Activated naive CD8-positive, alpha-beta T cell (primary cell): Measurements from ENCODE around the gene CPN1.
"Not testable (repeated sequence)": the region's sequence is repeated elsewhere in the genome, so short reads cannot be mapped to it uniquely, and the experiment has no call there.

Experiments used
- H3K27ac Mint-ChIP-seq: one replicate; pipeline ENCODE4 v1.8.0; 2021; ENCODE audit warnings: mixed read lengths
- H3K27me3 Mint-ChIP-seq: one replicate; pipeline ENCODE4 v1.8.0; 2021; ENCODE audit warnings: mixed read lengths
- H3K36me3 Mint-ChIP-seq: one replicate; pipeline ENCODE4 v1.8.0; 2021; ENCODE audit warnings: mixed read lengths
- H3K4me1 Mint-ChIP-seq: one replicate; pipeline ENCODE4 v1.8.0; 2021; ENCODE audit warnings: low read depth, mixed read lengths
- H3K4me3 Mint-ChIP-seq: one replicate; pipeline ENCODE4 v1.8.0; 2021; ENCODE audit warnings: mild to moderate bottlenecking, mixed read lengths
- H3K9me3 Mint-ChIP-seq: one replicate; pipeline ENCODE4 v1.8.0; 2021; ENCODE audit warnings: low read depth, mixed read lengths

CPN1 gene

GRCh38 chr10:100020886-100021253 is 60.8 kb downstream of the CPN1 start:
- Mint-ChIP-seq H3K9me3 (no peaks in the 10 kb centered on the region), H3K4me1 (peaks cover 5% of the 10 kb centered on the region), H3K27me3 (peaks cover 2% of the 10 kb centered on the region)

GRCh38 chr10:100020142-100020885 is 61.4 kb downstream of the CPN1 start:
- peaks cover 4% of the 10 kb centered on the region for H3K27me3 Mint-ChIP-seq
- peaks cover 5% of the 10 kb centered on the region for H3K4me1 Mint-ChIP-seq
- H3K4me3 Mint-ChIP-seq = no peak overlapping the region
- no peak overlapping the region for H3K27ac Mint-ChIP-seq
- no peaks in the 10 kb centered on the region for H3K9me3 Mint-ChIP-seq
- H3K36me3 Mint-ChIP-seq = no peaks in the 10 kb centered on the region

More at GRCh38 chr10:100020886-100021253, 60.8 kb downstream of the CPN1 start:
- H3K27ac Mint-ChIP-seq = no peak overlapping the region
- H3K4me3 Mint-ChIP-seq = no peak overlapping the region
- no peaks in the 10 kb centered on the region for H3K36me3 Mint-ChIP-seq

GRCh38 chr10:100019787-100020141 is 61.9 kb downstream of the CPN1 start:
- Mint-ChIP-seq H3K36me3 (no peaks in the 10 kb centered on the region), H3K27ac (no peak overlapping the region), H3K27me3 (peaks cover 4% of the 10 kb centered on the region), H3K9me3 (no peaks in the 10 kb centered on the region), H3K4me1 (peaks cover 5% of the 10 kb centered on the region), H3K4me3 (no peak overlapping the region)

GRCh38 chr10:100014071-100014762 is 67.5 kb downstream of the CPN1 start:
- Mint-ChIP-seq H3K27me3 (peaks cover 4% of the 10 kb centered on the region), H3K4me3 (no peak overlapping the region), H3K9me3 (no peaks in the 10 kb centered on the region), H3K36me3 (no peaks in the 10 kb centered on the region), H3K27ac (no peak overlapping the region), H3K4me1 (peaks cover 8% of the 10 kb centered on the region)

- H3K4me3 Mint-ChIP-seq = no peak overlapping the region
- peaks cover 4% of the 10 kb centered on the region for H3K27me3 Mint-ChIP-seq
- peaks cover 14% of the 10 kb centered on the region for H3K4me1 Mint-ChIP-seq
- no peaks in the 10 kb centered on the region for H3K36me3 Mint-ChIP-seq
- H3K27ac Mint-ChIP-seq = no peak overlapping the region
- H3K9me3 Mint-ChIP-seq = no peaks in the 10 kb centered on the region
These were observed 68.0 kb downstream of the CPN1 start for GRCh38 chr10:100013621-100014020.

- H3K36me3 Mint-ChIP-seq, H3K4me3 Mint-ChIP-seq, H3K27me3 Mint-ChIP-seq, H3K9me3 Mint-ChIP-seq, H3K27ac Mint-ChIP-seq: not testable (repeated sequence)
- H3K4me1 Mint-ChIP-seq = peaks cover 27% of the 10 kb centered on the region
These were observed 69.8 kb downstream of the CPN1 start for GRCh38 chr10:100011906-100012305.

GRCh38 chr10:100009793-100010676 is 71.6 kb downstream of the CPN1 start, which contains the start of gene DNMBP:
Gene DNMBP (minus strand): TSS chr10:100009947. CDS start chr10:99972124, 37,823 bp downstream.
- Mint-ChIP-seq H3K9me3 (no peaks in the 10 kb centered on the region), H3K36me3 (no peaks in the 10 kb centered on the region), H3K4me3 (peak within 1 kb of the TSS; percentile 93), H3K27me3 (no peaks in the 10 kb centered on the region), H3K27ac (peak within 1 kb of the TSS; percentile 75), H3K4me1 (peaks cover 42% of the 10 kb centered on the region)

GRCh38 chr10:100009283-100009792 is 72.3 kb downstream of the CPN1 start:
- H3K9me3 Mint-ChIP-seq = no peaks in the 10 kb centered on the region
- peaks cover 43% of the 10 kb centered on the region for H3K4me1 Mint-ChIP-seq
- H3K4me3 Mint-ChIP-seq = peak overlapping the region; percentile 80
- H3K27ac Mint-ChIP-seq = no peak overlapping the region
- no peaks in the 10 kb centered on the region for H3K36me3 Mint-ChIP-seq
- H3K27me3 Mint-ChIP-seq = no peaks in the 10 kb centered on the region

- peak overlapping the region; percentile 80 for H3K4me3 Mint-ChIP-seq
- H3K36me3 Mint-ChIP-seq = no peaks in the 10 kb centered on the region
- no peak overlapping the region for H3K27ac Mint-ChIP-seq
- H3K4me1 Mint-ChIP-seq = peaks cover 43% of the 10 kb centered on the region
- no peaks in the 10 kb centered on the region for H3K27me3 Mint-ChIP-seq
- H3K9me3 Mint-ChIP-seq = no peaks in the 10 kb centered on the region
These were observed 72.9 kb downstream of the CPN1 start for GRCh38 chr10:100008708-100009282.

- Mint-ChIP-seq H3K4me1 (peaks cover 43% of the 10 kb centered on the region), H3K36me3 (no peaks in the 10 kb centered on the region), H3K9me3 (no peaks in the 10 kb centered on the region), H3K27me3 (no peaks in the 10 kb centered on the region), H3K27ac (no peak overlapping the region), H3K4me3 (peak overlapping the region; percentile 80)
These were observed 73.5 kb downstream of the CPN1 start for GRCh38 chr10:100008142-100008522.

GRCh38 chr10:100007231-100008141 is 74.2 kb downstream of the CPN1 start:
- Mint-ChIP-seq H3K27me3 (no peaks in the 10 kb centered on the region), H3K4me1 (peaks cover 43% of the 10 kb centered on the region), H3K9me3 (no peaks in the 10 kb centered on the region), H3K4me3 (peak overlapping the region; percentile 21), H3K27ac (no peak overlapping the region), H3K36me3 (no peaks in the 10 kb centered on the region)

- no peaks in the 10 kb centered on the region for H3K36me3 Mint-ChIP-seq
- no peaks in the 10 kb centered on the region for H3K9me3 Mint-ChIP-seq
- H3K4me3 Mint-ChIP-seq = peak overlapping the region; percentile 57
- peak overlapping the region; percentile 58 for H3K27ac Mint-ChIP-seq
- H3K27me3 Mint-ChIP-seq = no peaks in the 10 kb centered on the region
- H3K4me1 Mint-ChIP-seq = peaks cover 43% of the 10 kb centered on the region
These were observed 75.3 kb downstream of the CPN1 start for GRCh38 chr10:100006243-100006886.

- Mint-ChIP-seq H3K4me1 (peaks cover 35% of the 10 kb centered on the region), H3K36me3 (no peaks in the 10 kb centered on the region), H3K4me3 (no peak overlapping the region), H3K27ac (no peak overlapping the region), H3K27me3 (no peaks in the 10 kb centered on the region), H3K9me3 (no peaks in the 10 kb centered on the region)
These were observed 76.7 kb downstream of the CPN1 start for GRCh38 chr10:100004805-100005510.
